ENCODE data around the gene ATP2A1.

ATP2A1 gene

GRCh38 chr16:28839004-28839639, 39.2 kb upstream of the ATP2A1 start:
- Histone ChIP-seq H3K4me1 (ENCODE audit: insufficient read depth, low read length) (no peaks in the 10 kb centered on the region), H3K4me3 (ENCODE audit: low read length) (no peak overlapping the region), H3K9me3 (ENCODE audit: insufficient read depth, low read depth, low read length) (no peaks in the 10 kb centered on the region), H3K36me3 (ENCODE audit: insufficient read depth, low read length) (peaks cover 71% of the 10 kb centered on the region), H3K9ac (ENCODE audit: low read depth, low read length) (no peak overlapping the region), H3K27ac (ENCODE audit: low read depth, low read length) (no peak overlapping the region), H3K27me3 (ENCODE audit: insufficient read depth, low read length) (no peaks in the 10 kb centered on the region)
- WGBS = 94% methylated on average over 14 of the region's 14 CpGs

GRCh38 chr16:28839899-28840298, 38.4 kb upstream of the ATP2A1 start:
- no peaks in the 10 kb centered on the region for H3K9me3 ChIP-seq (ENCODE audit: insufficient read depth, low read depth, low read length)
- H3K4me1 ChIP-seq (ENCODE audit: insufficient read depth, low read length) = peaks cover 2% of the 10 kb centered on the region; the same call in 1 of the 2 replicates
- 0% methylated on average over 1 of the region's 1 CpG for WGBS
- H3K27me3 ChIP-seq (ENCODE audit: insufficient read depth, low read length) = no peaks in the 10 kb centered on the region
- peaks cover 71% of the 10 kb centered on the region for H3K36me3 ChIP-seq (ENCODE audit: insufficient read depth, low read length)
- H3K27ac ChIP-seq (ENCODE audit: low read depth, low read length) = no peak overlapping the region
- H3K4me3 ChIP-seq (ENCODE audit: low read length) = no peak overlapping the region
- H3K9ac ChIP-seq (ENCODE audit: low read depth, low read length) = no peak overlapping the region

- Histone ChIP-seq H3K27me3 (ENCODE audit: insufficient read depth, low read length) (no peaks in the 10 kb centered on the region), H3K9me3 (ENCODE audit: insufficient read depth, low read depth, low read length) (no peaks in the 10 kb centered on the region), H3K36me3 (ENCODE audit: insufficient read depth, low read length) (peaks cover 48% of the 10 kb centered on the region), H3K4me1 (ENCODE audit: insufficient read depth, low read length) (peaks cover 5% of the 10 kb centered on the region; the same call in 1 of the 2 replicates), H3K9ac (ENCODE audit: low read depth, low read length) (no peak overlapping the region), H3K27ac (ENCODE audit: low read depth, low read length) (no peak overlapping the region), H3K4me3 (ENCODE audit: low read length) (no peak overlapping the region)
- 95% methylated on average over 7 of the region's 7 CpGs for WGBS
Observed at GRCh38 chr16:28842696-28843095, 35.6 kb upstream of the ATP2A1 start.

- no peaks in the 10 kb centered on the region for H3K27me3 ChIP-seq (ENCODE audit: insufficient read depth, low read length)
- no peak overlapping the region for H3K27ac ChIP-seq (ENCODE audit: low read depth, low read length)
- peaks cover 5% of the 10 kb centered on the region; the same call in 1 of the 2 replicates for H3K4me1 ChIP-seq (ENCODE audit: insufficient read depth, low read length)
- H3K9ac ChIP-seq (ENCODE audit: low read depth, low read length) = no peak overlapping the region
- no peaks in the 10 kb centered on the region for H3K9me3 ChIP-seq (ENCODE audit: insufficient read depth, low read depth, low read length)
- H3K36me3 ChIP-seq (ENCODE audit: insufficient read depth, low read length) = peaks cover 37% of the 10 kb centered on the region
- WGBS = 95% methylated on average over 12 of the region's 12 CpGs
- H3K4me3 ChIP-seq (ENCODE audit: low read length) = no peak overlapping the region
Observed at GRCh38 chr16:28843766-28844165, 34.5 kb upstream of the ATP2A1 start.

GRCh38 chr16:28844226-28844885, 33.9 kb upstream of the ATP2A1 start:
- peaks cover 5% of the 10 kb centered on the region; the same call in 1 of the 2 replicates for H3K4me1 ChIP-seq (ENCODE audit: insufficient read depth, low read length)
- no peaks in the 10 kb centered on the region for H3K9me3 ChIP-seq (ENCODE audit: insufficient read depth, low read depth, low read length)
- 94% methylated on average over 19 of the region's 19 CpGs for WGBS
- no peak overlapping the region for H3K27ac ChIP-seq (ENCODE audit: low read depth, low read length)
- H3K27me3 ChIP-seq (ENCODE audit: insufficient read depth, low read length) = no peaks in the 10 kb centered on the region
- H3K36me3 ChIP-seq (ENCODE audit: insufficient read depth, low read length) = peaks cover 35% of the 10 kb centered on the region
- H3K4me3 ChIP-seq (ENCODE audit: low read length) = peak overlapping the region; percentile 99; the same call in 1 of the 2 replicates
- no peak overlapping the region for H3K9ac ChIP-seq (ENCODE audit: low read depth, low read length)

- peaks cover 35% of the 10 kb centered on the region for H3K36me3 ChIP-seq (ENCODE audit: insufficient read depth, low read length)
- H3K27ac ChIP-seq (ENCODE audit: low read depth, low read length) = peak overlapping the region; percentile 85
- peak overlapping the region; percentile 95 for H3K9ac ChIP-seq (ENCODE audit: low read depth, low read length)
- WGBS = 64% methylated on average over 9 of the region's 10 CpGs
- no peaks in the 10 kb centered on the region for H3K27me3 ChIP-seq (ENCODE audit: insufficient read depth, low read length)
- H3K9me3 ChIP-seq (ENCODE audit: insufficient read depth, low read depth, low read length) = no peaks in the 10 kb centered on the region
- peak overlapping the region; percentile 99 for H3K4me3 ChIP-seq (ENCODE audit: low read length)
- peaks cover 5% of the 10 kb centered on the region; the same call in 1 of the 2 replicates for H3K4me1 ChIP-seq (ENCODE audit: insufficient read depth, low read length)
Observed at GRCh38 chr16:28845293-28845692, 33.0 kb upstream of the ATP2A1 start.

GRCh38 chr16:28845761-28846079, 32.6 kb upstream of the ATP2A1 start:
- Histone ChIP-seq H3K9ac (ENCODE audit: low read depth, low read length) (peak overlapping the region; percentile 95), H3K4me1 (ENCODE audit: insufficient read depth, low read length) (peaks cover 5% of the 10 kb centered on the region; the same call in 1 of the 2 replicates), H3K36me3 (ENCODE audit: insufficient read depth, low read length) (peaks cover 35% of the 10 kb centered on the region), H3K27me3 (ENCODE audit: insufficient read depth, low read length) (no peaks in the 10 kb centered on the region), H3K4me3 (ENCODE audit: low read length) (peak overlapping the region; percentile 99), H3K9me3 (ENCODE audit: insufficient read depth, low read depth, low read length) (no peaks in the 10 kb centered on the region), H3K27ac (ENCODE audit: low read depth, low read length) (peak overlapping the region; percentile 85)
- 2% methylated on average over 16 of the region's 16 CpGs for WGBS

- Histone ChIP-seq H3K4me1 (ENCODE audit: insufficient read depth, low read length) (peaks cover 5% of the 10 kb centered on the region; the same call in 1 of the 2 replicates), H3K27me3 (ENCODE audit: insufficient read depth, low read length) (no peaks in the 10 kb centered on the region), H3K9me3 (ENCODE audit: insufficient read depth, low read depth, low read length) (no peaks in the 10 kb centered on the region), H3K36me3 (ENCODE audit: insufficient read depth, low read length) (peaks cover 35% of the 10 kb centered on the region), H3K4me3 (ENCODE audit: low read length) (peak within 1 kb of the TSS; percentile 99), H3K27ac (ENCODE audit: low read depth, low read length) (peak within 1 kb of the TSS; percentile 85), H3K9ac (ENCODE audit: low read depth, low read length) (peak within 1 kb of the TSS; percentile 95)
- 2% methylated on average over 73 of the region's 73 CpGs for WGBS
Observed at GRCh38 chr16:28846080-28846932, 32.0 kb upstream of the ATP2A1 start, which contains the start of gene TUFM. Gene TUFM, minus strand, starts transcription at chr16:28846348. Its CDS starts 79 bp downstream, at chr16:28846269.

- peak overlapping the region; percentile 99 for H3K4me3 ChIP-seq (ENCODE audit: low read length)
- WGBS = 63% methylated on average over 5 of the region's 5 CpGs
- H3K9ac ChIP-seq (ENCODE audit: low read depth, low read length) = peak overlapping the region; percentile 67
- H3K27me3 ChIP-seq (ENCODE audit: insufficient read depth, low read length) = no peaks in the 10 kb centered on the region
- peaks cover 33% of the 10 kb centered on the region for H3K36me3 ChIP-seq (ENCODE audit: insufficient read depth, low read length)
- H3K9me3 ChIP-seq (ENCODE audit: insufficient read depth, low read depth, low read length) = no peaks in the 10 kb centered on the region
- peaks cover 5% of the 10 kb centered on the region; the same call in 1 of the 2 replicates for H3K4me1 ChIP-seq (ENCODE audit: insufficient read depth, low read length)
- H3K27ac ChIP-seq (ENCODE audit: low read depth, low read length) = peak overlapping the region; percentile 46; the same call in 1 of the 2 replicates
Observed at GRCh38 chr16:28846933-28847273, 31.4 kb upstream of the ATP2A1 start.

GRCh38 chr16:28858421-28858820, 19.9 kb upstream of the ATP2A1 start:
- no peaks in the 10 kb centered on the region for H3K4me1 ChIP-seq (ENCODE audit: insufficient read depth, low read length)
- H3K27ac ChIP-seq (ENCODE audit: low read depth, low read length) = no peak overlapping the region
- no peaks in the 10 kb centered on the region for H3K36me3 ChIP-seq (ENCODE audit: insufficient read depth, low read length)
- no peaks in the 10 kb centered on the region for H3K27me3 ChIP-seq (ENCODE audit: insufficient read depth, low read length)
- H3K4me3 ChIP-seq (ENCODE audit: low read length) = no peak overlapping the region
- H3K9me3 ChIP-seq (ENCODE audit: insufficient read depth, low read depth, low read length) = no peaks in the 10 kb centered on the region
- WGBS = 93% methylated on average over 8 of the region's 8 CpGs
- no peak overlapping the region for H3K9ac ChIP-seq (ENCODE audit: low read depth, low read length)

- Histone ChIP-seq H3K9me3 (ENCODE audit: insufficient read depth, low read depth, low read length) (no peaks in the 10 kb centered on the region), H3K4me1 (ENCODE audit: insufficient read depth, low read length) (0 out of 2 replicates have a peak, but pooled peaks cover under 1% of the 10 kb centered on the region), H3K9ac (ENCODE audit: low read depth, low read length) (no peak overlapping the region), H3K36me3 (ENCODE audit: insufficient read depth, low read length) (no peaks in the 10 kb centered on the region), H3K27ac (ENCODE audit: low read depth, low read length) (no peak overlapping the region), H3K4me3 (ENCODE audit: low read length) (no peak overlapping the region), H3K27me3 (ENCODE audit: insufficient read depth, low read length) (no peaks in the 10 kb centered on the region)
- WGBS = 63% methylated on average over 4 of the region's 4 CpGs
Observed at GRCh38 chr16:28859326-28859725, 19.0 kb upstream of the ATP2A1 start.
